Measurements from ENCODE around the gene IFT81. TPM values are rescaled to one million over a fixed set of nuclear protein-coding genes. Genes with fewer than 3 reads are reported as not detected.
A peak's percentile ranks its signal among the peaks of the same experiment; 100 is the strongest.
"Not testable (repeated sequence)": the region's sequence is repeated elsewhere in the genome, so short reads cannot be mapped to it uniquely, and the experiment has no call there.

Gene IFT81
- total RNA-seq: 1 to 10 TPM; 3.5 TPM

GRCh38 chr12:110124269-110124995 lies at the start of gene IFT81:
Gene IFT81 (plus strand): TSS chr12:110124357. CDS start chr12:110127381, 3,024 bp downstream.
- intact Hi-C loops (cut with DNase I, micrococcal nuclease): loop anchor here (1.0 to 2.0 kb wide), 13 partner anchors 22 to 551 kb away; partner anchors contain the start of genes ATP2A2 (in 2 of the 2), C12orf76 (in 1 of the 2), FAM216A (in 1 of the 2) and FAM222A (in 1 of the 2)
- H3K36me3 Mint-ChIP-seq (ENCODE audit: low read depth): no peaks in the 10 kb centered on the region
- H3K27me3 Mint-ChIP-seq: peaks cover 4% of the 10 kb centered on the region
- ChIA-PET POLR2A (interaction anchor here (0.6 to 1.1 kb wide), 3 partner anchors 45 to 326 kb away, joined by 3 to 5 read pairs (median 3); partner anchors contain the start of gene ARPC3), CTCF (interaction anchor here (0.5 to 2.2 kb wide), 10 partner anchors 10 to 326 kb away, joined by 3 to 8 read pairs (median 3); partner anchors contain the start of gene ARPC3)
- ATAC-seq: peak; percentile 91
- H3K4me3 Mint-ChIP-seq: peak within 1 kb of the TSS; percentile 83
- H3K4me1 Mint-ChIP-seq: peaks cover 7% of the 10 kb centered on the region
- no peaks in the 10 kb centered on the region for H3K9me3 Mint-ChIP-seq (ENCODE audit: low read depth)
- H3K27ac Mint-ChIP-seq: peak within 1 kb of the TSS; percentile 81
- DNase-seq: peak; percentile 98

GRCh38 chr12:110075880-110076279 lies 48.3 kb upstream of the IFT81 start:
- intact Hi-C loops (cut with DNase I, micrococcal nuclease): no loop called here
- peaks cover 8% of the 10 kb centered on the region for H3K36me3 Mint-ChIP-seq (ENCODE audit: low read depth)
- ChIA-PET CTCF (interaction anchor here (0.7 kb wide), 1 partner anchor 553 kb away, joined by 3 read pairs; no protein-coding TSS in a partner anchor), POLR2A (no interaction called here)
- H3K27me3 Mint-ChIP-seq: no peaks in the 10 kb centered on the region
- peaks cover 58% of the 10 kb centered on the region for H3K4me1 Mint-ChIP-seq
- no peak for DNase-seq
- H3K27ac Mint-ChIP-seq: no peak overlapping the region
- peaks cover 3% of the 10 kb centered on the region for H3K9me3 Mint-ChIP-seq (ENCODE audit: low read depth)
- ATAC-seq: no peak
- H3K4me3 Mint-ChIP-seq: no peak overlapping the region

- Mint-ChIP-seq H3K4me3 (no peak overlapping the region), H3K4me1 (peaks cover 45% of the 10 kb centered on the region), H3K27me3 (no peaks in the 10 kb centered on the region), H3K36me3 (ENCODE audit: low read depth) (peaks cover 8% of the 10 kb centered on the region), H3K9me3 (ENCODE audit: low read depth) (peaks cover 3% of the 10 kb centered on the region), H3K27ac (peak overlapping the region; percentile 17)
- POLR2A ChIA-PET: no interaction called here
- ATAC-seq (no peak), DNase-seq (no peak)
- CTCF ChIA-PET: no interaction called here
- intact Hi-C loops (cut with DNase I, micrococcal nuclease): loop anchor here in 1 of 2 experiments (2.0 kb wide), 1 partner anchor 47 kb away; the partner anchor contains the start of gene IFT81
These were observed 46.4 kb upstream of the IFT81 start for GRCh38 chr12:110077800-110078199.

GRCh38 chr12:110079477-110080400 lies 44.4 kb upstream of the IFT81 start:
- peaks cover 3% of the 10 kb centered on the region for H3K9me3 Mint-ChIP-seq (ENCODE audit: low read depth)
- peak overlapping the region; percentile 94 for H3K27ac Mint-ChIP-seq
- peaks cover 3% of the 10 kb centered on the region for H3K36me3 Mint-ChIP-seq (ENCODE audit: low read depth)
- intact Hi-C loops (cut with DNase I, micrococcal nuclease): loop anchor here (1.0 to 2.0 kb wide), 4 partner anchors 24 to 45 kb away; partner anchors contain the start of genes C12orf76 (in 2 of the 2) and IFT81 (in 1 of the 2)
- CTCF ChIA-PET: interaction anchor here (0.6 to 1.2 kb wide), 8 partner anchors 21 to 522 kb away, joined by 3 read pairs; no protein-coding TSS in a partner anchor
- H3K4me1 Mint-ChIP-seq: peaks cover 30% of the 10 kb centered on the region
- H3K4me3 Mint-ChIP-seq: peak overlapping the region; percentile 57
- DNase-seq (peak; percentile 83), ATAC-seq (peak; percentile 91)
- no peaks in the 10 kb centered on the region for H3K27me3 Mint-ChIP-seq
- POLR2A ChIA-PET: interaction anchor here (0.7 to 1.1 kb wide), 5 partner anchors 24 to 422 kb away, joined by 3 to 13 read pairs (median 3); partner anchors contain the start of genes C12orf76, IFT81, RAD9B and VPS29

- H3K4me1 Mint-ChIP-seq: peaks cover 30% of the 10 kb centered on the region
- intact Hi-C loops (cut with DNase I, micrococcal nuclease): no loop called here
- ATAC-seq (no peak), DNase-seq (no peak)
- peak overlapping the region; percentile 94 for H3K27ac Mint-ChIP-seq
- H3K9me3 Mint-ChIP-seq (ENCODE audit: low read depth): peaks cover 3% of the 10 kb centered on the region
- H3K36me3 Mint-ChIP-seq (ENCODE audit: low read depth): peaks cover 3% of the 10 kb centered on the region
- ChIA-PET CTCF (interaction anchor here (0.9 to 1.2 kb wide), 2 partner anchors 54 to 95 kb away, joined by 3 read pairs; no protein-coding TSS in a partner anchor), POLR2A (interaction anchor here (1.0 to 1.1 kb wide), 2 partner anchors 32 to 43 kb away, joined by 3 read pairs; partner anchors contain the start of genes C12orf76 and IFT81)
- no peaks in the 10 kb centered on the region for H3K27me3 Mint-ChIP-seq
- H3K4me3 Mint-ChIP-seq: no peak overlapping the region
These were observed 43.7 kb upstream of the IFT81 start for GRCh38 chr12:110080410-110080809.

GRCh38 chr12:110084314-110085015 lies 39.7 kb upstream of the IFT81 start:
- H3K4me1 Mint-ChIP-seq: peaks cover 12% of the 10 kb centered on the region
- DNase-seq (no peak), ATAC-seq (no peak)
- H3K27me3 Mint-ChIP-seq: peaks cover 5% of the 10 kb centered on the region
- H3K27ac Mint-ChIP-seq: no peak overlapping the region
- peaks cover 3% of the 10 kb centered on the region for H3K9me3 Mint-ChIP-seq (ENCODE audit: low read depth)
- no peak overlapping the region for H3K4me3 Mint-ChIP-seq
- H3K36me3 Mint-ChIP-seq (ENCODE audit: low read depth): peaks cover 3% of the 10 kb centered on the region
- POLR2A ChIA-PET: no interaction called here
- intact Hi-C loops (cut with DNase I, micrococcal nuclease): no loop called here
- CTCF ChIA-PET: interaction anchor here (1.4 to 1.8 kb wide), 2 partner anchors 9 to 15 kb away, joined by 3 to 6 read pairs; no protein-coding TSS in a partner anchor

GRCh38 chr12:110088216-110088615 lies 35.9 kb upstream of the IFT81 start:
- H3K4me1 Mint-ChIP-seq; H3K36me3 Mint-ChIP-seq (ENCODE audit: low read depth); H3K4me3 Mint-ChIP-seq; POLR2A ChIA-PET; intact Hi-C loops (cut with DNase I, micrococcal nuclease); DNase-seq; H3K9me3 Mint-ChIP-seq (ENCODE audit: low read depth); ATAC-seq; H3K27ac Mint-ChIP-seq: not testable (repeated sequence)
- H3K27me3 Mint-ChIP-seq: peaks cover 15% of the 10 kb centered on the region
- CTCF ChIA-PET: interaction anchor here (0.9 kb wide), 1 partner anchor 343 kb away, joined by 4 read pairs; no protein-coding TSS in a partner anchor

- Mint-ChIP-seq H3K4me3 (no peak overlapping the region), H3K27me3 (peaks cover 15% of the 10 kb centered on the region), H3K36me3 (ENCODE audit: low read depth) (no peaks in the 10 kb centered on the region), H3K27ac (no peak overlapping the region), H3K4me1 (no peaks in the 10 kb centered on the region), H3K9me3 (ENCODE audit: low read depth) (no peaks in the 10 kb centered on the region)
- no peak for ATAC-seq
- ChIA-PET POLR2A (no interaction called here), CTCF (interaction anchor here (1.3 to 1.6 kb wide), 2 partner anchors 10 to 22 kb away, joined by 4 to 11 read pairs; no protein-coding TSS in a partner anchor)
- no peak for DNase-seq
- intact Hi-C loops (cut with DNase I, micrococcal nuclease): no loop called here
These were observed 35.2 kb upstream of the IFT81 start for GRCh38 chr12:110088936-110089335.

- POLR2A ChIA-PET: no interaction called here
- H3K27ac Mint-ChIP-seq: no peak overlapping the region
- intact Hi-C loops (cut with DNase I, micrococcal nuclease): no loop called here
- H3K9me3 Mint-ChIP-seq (ENCODE audit: low read depth): no peaks in the 10 kb centered on the region
- ATAC-seq (no peak), DNase-seq (no peak)
- H3K4me1 Mint-ChIP-seq: no peaks in the 10 kb centered on the region
- CTCF ChIA-PET: interaction anchor here (0.7 to 1.8 kb wide), 6 partner anchors 9 to 162 kb away, joined by 4 to 11 read pairs (median 6); no protein-coding TSS in a partner anchor
- no peak overlapping the region for H3K4me3 Mint-ChIP-seq
- no peaks in the 10 kb centered on the region for H3K36me3 Mint-ChIP-seq (ENCODE audit: low read depth)
- H3K27me3 Mint-ChIP-seq: peaks cover 15% of the 10 kb centered on the region
These were observed 33.7 kb upstream of the IFT81 start for GRCh38 chr12:110090266-110091135.
